ENCODE data around the gene BIRC2.
"Not testable (repeated sequence)": the region's sequence is repeated elsewhere in the genome, so short reads cannot be mapped to it uniquely, and the experiment has no call there.

Gene BIRC2

DNA sequence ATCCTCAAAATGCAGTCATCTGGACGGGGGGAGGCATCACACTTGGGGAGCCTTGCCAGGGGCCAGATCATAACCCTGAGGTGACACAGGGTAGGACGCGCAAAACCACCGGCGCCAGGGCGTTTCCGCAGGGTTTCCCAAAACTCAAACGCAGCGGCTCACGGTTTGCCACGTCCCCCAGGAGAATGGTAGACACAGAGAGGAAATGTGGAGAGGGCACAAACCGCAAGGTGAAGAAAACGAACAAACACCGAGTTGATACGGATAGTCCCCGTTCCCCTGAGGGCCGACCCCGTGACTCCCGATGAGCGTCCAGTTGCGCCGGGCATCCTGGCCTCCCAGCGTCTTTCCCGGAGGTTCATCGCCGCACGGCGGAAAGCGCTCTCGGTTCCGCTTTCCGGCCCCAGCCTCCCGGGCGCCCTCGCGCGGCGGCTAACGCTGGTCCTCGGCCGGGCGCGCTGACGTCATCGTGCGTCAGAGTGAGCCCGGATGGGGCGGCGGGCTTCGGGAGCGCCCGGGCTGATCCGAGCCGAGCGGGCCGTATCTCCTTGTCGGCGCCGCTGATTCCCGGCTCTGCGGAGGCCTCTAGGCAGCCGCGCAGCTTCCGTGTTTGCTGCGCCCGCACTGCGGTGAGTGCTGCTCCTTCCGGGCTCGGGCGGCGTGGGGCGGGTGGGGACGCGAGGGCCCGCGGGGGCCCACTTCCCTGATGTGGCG is at the start of gene BIRC2:
BIRC2 (plus strand) TSS at position 467 of the 714 bp plus-strand sequence. CDS start 2,641 bp downstream, outside the sequence.
- DNase-seq (ENCODE audit: low spot score) = peak; percentile 96

DNA sequence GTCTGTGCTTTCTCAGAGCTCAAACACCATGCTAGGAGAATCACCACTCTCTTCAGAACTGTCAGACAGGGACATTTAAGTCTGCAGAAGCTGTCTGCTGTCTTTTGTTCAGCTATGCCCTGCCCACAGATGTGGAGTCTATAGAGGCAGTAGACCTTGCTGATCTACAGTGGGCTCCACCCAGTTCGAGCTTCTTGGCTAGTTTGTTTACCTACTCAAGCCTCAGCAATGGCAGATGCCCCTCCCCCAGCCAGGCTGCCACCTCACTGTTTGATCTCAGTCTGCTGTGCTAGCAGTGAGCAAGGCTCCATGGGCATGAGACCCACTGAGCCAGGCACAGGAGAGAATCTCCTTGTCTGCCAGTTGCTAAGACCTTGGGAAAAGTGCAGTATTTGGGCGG is 46.2 kb upstream of the BIRC2 start:
- not testable (repeated sequence) for DNase-seq (ENCODE audit: low spot score)

DNA sequence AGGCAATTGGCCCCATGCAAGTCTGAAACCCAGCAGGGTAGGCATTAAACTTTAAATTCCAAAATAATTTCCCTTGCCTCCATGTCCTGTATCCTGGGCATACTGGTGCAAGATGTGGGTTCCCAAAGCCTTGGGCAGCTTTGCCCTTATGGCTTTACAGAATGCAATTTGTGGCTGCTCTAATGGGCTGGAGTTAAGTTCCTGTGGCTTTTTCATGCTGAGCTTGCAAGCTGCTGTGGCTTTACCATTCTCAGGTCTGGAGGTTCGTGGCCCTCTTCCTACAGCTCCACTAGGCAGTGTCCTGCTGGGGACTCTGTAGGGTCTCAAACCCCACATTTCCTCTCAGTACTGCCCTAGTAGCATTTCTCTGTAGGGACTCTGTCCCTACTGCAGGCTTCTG is 44.8 kb upstream of the BIRC2 start:
- DNase-seq (ENCODE audit: low spot score) = no peak

DNA sequence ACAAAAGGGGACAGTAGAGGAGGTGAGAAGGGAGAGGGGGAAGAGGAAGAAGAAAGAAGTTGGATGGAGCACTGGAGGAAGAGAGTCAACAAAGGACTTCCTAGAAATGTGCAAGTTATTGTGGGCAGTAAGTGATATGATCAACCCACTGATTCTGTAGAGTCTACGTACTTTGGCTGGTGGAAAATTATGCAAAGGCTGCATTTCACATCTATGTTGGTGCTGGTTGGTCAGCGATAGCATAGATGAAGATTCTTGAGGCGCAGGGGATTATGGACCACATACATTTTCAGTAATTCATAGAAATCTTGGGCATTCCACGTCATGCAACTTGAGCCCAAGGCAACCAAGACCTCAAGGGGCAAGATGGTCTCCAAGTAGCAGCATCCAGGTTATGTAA is 42.3 kb upstream of the BIRC2 start:
- DNase-seq (ENCODE audit: low spot score) = no peak

DNA sequence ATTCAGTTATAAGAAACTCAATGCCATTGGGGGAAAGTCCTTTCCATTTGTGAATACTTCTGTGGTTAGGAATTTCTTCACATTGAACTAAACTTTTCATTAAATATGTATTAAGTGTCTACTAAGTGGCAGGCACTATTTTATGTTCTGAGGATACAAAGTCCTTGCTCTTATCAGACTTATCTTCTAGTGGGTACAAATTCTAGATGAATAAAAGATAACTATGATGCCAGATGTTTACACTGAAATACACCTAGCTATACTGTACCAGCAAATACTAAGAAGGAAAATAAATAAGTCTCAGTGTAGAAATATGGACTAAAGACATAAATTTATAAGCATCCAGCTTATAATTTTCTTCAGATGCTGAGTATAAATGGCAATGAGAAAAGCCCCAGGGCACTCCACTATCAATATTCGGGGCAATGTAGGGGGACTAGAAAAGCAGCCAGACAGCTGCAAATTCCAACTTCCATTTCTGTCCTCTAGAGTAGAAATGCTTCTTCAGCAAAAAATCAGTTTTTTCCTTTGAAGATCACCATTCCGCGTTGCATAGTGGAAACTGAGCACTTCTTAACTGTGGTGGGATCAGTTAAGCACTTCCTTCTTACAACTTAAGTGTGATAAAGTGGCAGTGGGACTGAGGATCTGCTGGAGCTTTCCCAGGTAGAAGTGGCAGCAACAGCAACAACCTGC is 41.5 kb upstream of the BIRC2 start:
- DNase-seq (ENCODE audit: low spot score) = no peak

DNA sequence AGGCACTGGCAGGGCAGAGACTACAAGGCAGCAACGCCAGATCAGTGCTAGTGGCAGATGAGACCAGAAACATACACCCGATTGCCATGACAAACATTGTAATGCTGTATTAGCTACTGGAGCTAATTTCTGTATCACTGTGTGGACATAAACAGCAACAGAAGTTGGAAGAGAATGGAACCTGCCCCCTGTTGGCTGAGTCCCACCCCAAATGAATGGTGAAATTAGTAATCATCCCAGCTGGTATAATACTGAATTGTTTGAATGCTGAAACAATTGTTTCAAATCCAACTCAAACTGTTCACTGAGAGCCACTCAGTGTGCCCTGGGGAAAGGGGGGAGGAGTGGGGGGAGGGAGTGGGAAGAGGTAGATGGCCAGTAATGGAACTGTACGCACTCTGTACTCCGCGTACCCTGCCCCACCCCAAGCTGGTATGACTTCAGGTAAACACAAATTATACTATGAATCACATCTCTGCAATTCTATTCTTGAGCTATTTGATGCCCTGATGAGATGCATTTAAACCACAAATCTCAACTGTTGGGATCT is 40.9 kb upstream of the BIRC2 start:
- DNase-seq (ENCODE audit: low spot score) = peak; percentile 63

DNA sequence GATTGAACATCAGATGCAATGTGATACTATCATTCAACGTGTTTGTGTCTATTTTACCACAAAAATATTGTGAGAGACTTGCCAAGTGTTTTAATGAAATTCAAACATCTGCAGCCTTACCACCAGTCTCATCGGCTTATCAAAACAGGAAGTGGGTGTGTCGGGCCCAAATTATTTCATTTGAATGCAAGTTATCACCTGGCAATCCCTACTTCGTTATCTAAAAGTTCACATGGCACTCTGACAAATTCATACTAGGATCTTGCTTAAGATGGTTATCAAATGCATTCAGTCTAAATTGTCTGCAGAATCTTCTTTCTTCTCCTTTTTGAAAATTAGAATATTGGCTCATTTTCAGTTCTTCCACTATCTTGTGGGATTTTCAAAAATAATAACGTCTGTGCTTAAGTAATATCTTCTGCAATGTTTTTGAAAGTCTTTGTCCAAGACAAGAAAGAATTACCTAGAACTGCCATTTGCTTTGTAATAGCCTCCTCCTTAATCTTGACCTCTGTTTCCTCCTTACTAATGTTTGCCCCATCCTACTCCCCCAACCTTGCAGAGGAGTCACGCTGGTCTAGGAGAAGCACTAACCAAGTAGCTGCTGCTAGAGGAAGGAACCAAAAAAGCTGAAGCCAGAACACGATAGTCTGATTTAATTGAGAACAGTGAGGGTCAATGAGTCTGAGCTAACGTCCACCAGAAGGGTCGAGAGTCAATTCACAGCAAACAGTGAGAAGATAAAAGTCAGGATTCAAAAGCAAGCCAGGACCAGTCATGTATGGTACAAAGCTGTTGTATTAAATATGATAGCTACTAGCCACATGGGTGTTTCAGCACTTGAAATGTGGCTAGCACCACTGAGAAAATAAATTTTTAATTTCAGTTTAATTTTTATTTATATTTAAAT is 39.9 kb upstream of the BIRC2 start:
- no peak for DNase-seq (ENCODE audit: low spot score)

DNA sequence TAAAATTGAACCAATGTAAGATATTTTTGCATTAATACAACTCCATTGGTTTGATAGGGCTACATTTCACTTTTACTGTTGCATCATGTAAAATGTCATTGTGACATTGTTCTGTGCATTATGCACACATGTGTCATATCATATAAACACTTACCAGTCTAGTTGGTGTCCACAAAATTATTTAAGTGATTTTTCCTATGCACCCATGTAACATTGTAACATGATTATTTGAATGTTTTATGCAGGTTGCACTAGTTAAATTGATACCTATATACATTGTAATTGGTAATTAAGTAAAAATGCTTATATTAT is 39.3 kb upstream of the BIRC2 start:
- no peak for DNase-seq (ENCODE audit: low spot score)

DNA sequence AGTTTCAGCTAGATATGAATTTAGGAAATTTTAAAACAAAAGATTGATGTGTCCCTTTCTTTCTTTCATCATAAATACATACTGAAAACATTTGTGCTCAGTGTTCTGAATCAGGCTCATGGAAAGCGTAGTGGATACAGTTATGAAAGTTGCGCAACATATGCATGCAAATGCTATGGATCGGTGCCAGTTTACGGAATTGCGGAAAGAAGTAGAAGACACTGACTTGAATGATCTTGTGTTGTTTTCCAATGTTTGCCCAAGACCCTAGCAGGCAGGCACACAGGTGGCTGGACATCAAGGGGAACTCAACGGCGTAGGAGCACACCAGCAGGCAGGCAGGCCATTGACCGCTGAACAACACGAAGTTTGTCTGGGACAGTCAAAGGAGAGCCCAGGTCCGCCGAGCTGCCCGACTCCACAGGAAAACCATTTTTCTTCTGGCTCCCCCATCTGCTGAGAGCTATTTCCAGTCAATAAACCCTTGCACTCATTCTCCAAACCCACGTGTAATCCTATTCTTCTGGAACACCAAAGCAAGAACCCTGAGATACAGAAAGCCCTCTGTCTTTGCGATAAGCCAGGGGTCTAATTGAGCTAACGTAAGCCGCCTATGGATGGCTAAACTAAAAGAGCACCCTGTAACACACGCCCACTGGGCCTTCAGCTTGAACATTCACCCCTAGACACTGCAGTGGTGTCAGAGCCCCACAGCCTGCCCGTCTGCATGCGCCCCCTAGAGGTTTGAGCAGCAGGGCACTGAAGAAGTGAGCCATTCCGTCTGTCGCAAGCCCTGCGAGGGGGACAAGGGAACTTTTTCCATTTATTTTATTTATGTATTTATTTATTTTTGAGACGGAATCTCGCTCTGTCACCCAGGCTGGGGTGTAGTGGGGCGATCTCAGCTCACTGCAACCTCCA is 37.1 kb upstream of the BIRC2 start:
- DNase-seq (ENCODE audit: low spot score) = no peak

DNA sequence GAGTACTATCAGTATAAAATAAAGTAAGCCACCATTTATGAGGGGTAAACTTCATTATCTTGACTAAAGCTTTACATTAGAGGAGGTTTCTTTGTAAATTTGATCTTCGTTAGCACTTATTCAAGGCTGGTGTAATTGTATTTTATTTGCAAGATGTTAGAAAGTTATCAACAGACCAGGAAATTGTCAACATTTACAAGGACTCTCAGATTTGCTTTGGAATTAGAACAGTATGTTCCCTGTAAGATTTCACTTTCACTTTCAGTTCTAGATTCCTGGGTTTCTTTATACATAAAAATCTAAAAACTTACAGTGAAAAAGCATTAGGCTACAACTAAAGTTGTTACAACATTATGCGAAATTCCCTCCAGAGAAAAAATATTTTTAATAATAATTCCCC is 34.3 kb upstream of the BIRC2 start:
- peak; percentile 24 for DNase-seq (ENCODE audit: low spot score)

DNA sequence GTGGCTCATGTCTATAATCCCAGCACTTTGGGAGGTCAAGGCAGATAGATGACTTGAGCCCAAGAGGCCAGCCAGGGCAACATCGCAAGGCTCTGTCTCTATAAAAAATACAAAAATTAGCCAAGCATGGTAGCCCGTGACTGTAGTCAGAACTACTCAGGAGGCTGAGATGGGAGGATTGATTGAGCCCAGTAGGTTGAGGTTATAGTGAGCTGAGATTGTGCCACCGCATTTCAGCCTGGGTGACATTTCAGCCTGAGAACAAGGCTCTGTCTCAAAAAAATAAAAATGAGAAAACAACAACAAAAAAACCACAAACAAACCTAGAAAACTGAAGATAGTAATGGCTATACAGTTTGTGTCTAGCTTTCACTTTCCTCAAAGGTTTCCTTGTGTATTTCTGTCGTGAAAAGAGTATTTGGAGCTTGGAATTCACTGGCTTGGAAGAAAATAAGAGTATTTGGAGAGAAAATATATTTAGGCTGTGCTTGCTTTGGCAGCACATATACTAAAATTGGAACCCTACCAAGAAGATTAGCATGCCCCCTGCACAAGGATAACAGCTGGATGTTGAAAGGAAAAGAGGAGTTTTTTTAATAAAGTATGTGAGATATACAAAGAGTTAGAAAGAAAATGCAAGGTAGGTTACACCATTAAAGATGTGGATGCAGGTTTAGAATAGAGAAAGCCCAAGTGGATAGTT is 33.6 kb upstream of the BIRC2 start:
- DNase-seq (ENCODE audit: low spot score) = peak; percentile 24

DNA sequence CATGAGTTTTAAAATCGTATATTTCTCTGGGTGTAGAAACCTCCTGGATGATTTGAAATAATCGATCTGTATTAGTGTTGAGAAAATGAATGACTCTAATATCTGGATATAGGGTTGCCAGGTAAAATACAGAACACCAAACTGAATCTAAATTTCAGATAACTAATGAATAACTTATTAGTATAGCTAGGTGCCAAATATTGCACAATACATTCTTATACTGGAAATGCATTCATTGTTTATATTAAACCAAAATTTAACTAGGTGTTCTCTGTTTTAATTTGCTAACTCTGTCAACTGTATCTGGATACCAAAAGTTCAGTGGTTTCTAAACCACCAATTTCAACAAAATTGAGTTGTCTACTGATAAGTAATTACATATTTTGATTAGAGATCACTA is 32.2 kb upstream of the BIRC2 start:
- DNase-seq (ENCODE audit: low spot score) = no peak

DNA sequence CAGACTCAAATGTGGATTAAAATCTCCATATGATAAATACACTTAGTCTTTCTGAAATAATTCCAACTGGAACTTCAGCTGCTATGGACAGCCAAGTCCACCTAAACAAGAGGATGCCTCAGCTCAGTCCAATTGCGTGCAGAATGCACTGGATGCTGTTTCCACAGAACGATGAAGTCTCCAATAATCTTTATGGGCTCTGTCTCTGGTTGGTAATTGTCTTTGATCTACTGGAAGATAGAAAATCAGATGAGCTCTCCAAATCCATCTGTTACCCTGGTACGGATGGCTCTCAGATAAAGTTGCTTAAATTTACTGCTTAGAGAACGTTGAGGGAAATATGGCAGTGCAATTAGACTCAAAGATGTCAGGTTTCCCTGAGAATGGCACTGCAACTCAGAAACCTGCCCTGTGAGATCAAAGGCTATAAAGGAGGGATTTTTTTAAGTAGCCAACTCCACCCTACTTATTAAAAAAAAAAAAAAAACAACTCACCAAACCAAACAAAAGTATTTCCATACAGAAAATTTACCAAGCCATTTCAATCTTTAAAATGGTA is 30.6 kb upstream of the BIRC2 start:
- DNase-seq (ENCODE audit: low spot score) = no peak

DNA sequence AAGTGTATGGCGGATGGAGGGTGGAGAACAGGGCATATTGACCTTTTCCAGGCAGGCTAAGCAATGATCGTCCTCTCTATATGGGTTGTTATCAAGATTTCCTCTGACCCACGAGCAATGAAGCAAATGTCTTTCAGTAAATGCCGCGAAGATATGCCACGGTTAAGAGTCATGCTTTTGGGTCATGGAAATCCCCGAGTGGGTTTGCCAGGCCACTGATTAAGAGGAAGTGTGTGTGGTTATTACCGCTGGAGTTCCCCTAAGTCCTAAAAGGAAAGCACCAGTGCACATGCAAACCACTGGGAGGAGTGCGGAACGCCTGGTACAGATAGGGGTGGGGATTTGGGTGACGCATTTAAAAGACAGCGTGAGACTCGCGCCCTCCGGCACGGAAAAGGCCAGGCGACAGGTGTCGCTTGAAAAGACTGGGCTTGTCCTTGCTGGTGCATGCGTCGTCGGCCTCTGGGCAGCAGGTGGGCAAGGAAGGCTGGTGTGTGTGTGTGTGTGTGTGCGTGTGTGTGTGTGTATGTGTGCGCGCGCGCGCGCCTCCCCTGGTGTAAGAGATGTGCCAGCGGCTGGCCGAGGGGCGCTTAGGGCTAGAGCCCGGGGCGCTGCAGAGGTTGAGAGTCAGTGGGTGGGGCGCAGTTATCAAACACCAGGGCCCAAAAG is 29.8 kb upstream of the BIRC2 start, which contains the start of gene BIRC3:
BIRC3 (plus strand) TSS at position 386 of the 669 bp plus-strand sequence. CDS start 7,026 bp downstream, outside the sequence.
- DNase-seq (ENCODE audit: low spot score) = peak; percentile 99

DNA sequence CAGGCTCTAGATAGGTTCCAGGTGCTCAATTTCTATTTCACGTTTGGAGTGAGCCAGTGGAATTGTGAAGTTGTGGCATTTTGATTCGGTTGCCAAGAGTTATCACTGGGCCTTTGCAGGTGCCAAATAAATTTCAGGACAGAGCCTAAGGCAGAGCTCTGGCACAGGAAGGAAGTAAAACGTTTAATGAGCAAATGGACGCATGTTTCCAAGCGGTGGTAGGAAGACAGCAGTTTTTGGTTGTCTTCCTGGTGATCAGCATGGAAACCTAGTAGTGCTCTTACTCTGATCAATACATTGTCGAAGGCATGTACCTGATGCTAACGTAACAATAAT is 29.3 kb upstream of the BIRC2 start:
- peak; percentile 52 for DNase-seq (ENCODE audit: low spot score)

DNA sequence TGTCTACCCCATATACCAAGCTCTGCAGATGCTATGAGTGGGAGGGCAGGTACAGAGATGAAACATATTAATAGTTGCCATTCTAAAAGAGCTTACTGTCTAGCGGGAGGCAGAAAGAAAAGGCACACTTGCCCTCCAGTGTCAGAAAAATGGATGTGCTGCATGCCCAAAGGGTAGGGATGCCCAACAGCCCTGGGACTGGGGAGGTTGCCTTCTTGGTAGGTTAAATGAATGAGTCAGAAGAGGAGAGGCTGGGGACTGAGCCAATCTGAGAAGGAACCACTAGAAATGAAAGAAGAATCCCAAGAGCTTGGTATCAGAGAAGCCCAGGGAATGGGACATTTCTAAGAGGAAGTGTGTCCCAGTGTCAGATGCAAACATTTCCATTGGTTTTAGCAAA is 28.5 kb upstream of the BIRC2 start:
- peak; percentile 73 for DNase-seq (ENCODE audit: low spot score)

DNA sequence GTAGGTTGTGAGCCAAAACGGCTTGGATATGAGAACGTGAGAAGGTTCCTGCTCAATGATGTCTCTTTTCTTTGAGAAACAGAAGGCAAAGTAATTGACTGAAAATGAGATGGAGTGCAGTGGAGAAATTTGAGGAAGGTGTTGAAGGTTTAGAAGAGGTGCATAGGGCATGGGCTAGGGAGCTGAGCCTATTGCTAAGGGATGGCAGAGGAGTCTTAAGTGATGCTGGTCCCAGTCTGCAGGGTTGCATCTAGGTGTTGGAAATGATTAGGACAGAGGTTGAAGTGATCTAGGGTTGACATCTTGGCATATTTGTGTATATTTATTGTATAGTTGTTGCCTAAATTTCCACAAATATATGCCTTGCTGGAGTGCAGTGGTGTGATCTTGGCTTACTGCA is 27.5 kb upstream of the BIRC2 start:
- no peak for DNase-seq (ENCODE audit: low spot score)

DNA sequence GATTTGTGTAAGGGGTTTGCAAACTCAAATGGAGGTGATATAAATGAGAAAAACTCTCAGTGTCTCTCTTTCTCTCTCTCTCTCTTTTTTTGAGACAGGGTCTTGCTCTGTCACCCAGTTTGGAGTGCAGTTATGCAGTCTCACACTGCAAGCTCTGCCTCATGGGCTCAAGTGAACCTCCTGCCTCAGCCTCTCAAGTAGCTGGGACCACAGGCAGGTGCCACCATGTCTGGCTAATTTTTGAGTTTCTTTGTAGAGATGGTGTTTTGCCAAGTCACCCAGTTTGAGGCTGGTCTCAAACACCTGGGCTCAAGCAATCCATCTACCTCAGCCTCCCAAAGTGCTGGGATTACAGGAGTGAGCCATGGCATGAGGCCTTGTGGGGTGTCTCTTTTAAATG is 26.8 kb upstream of the BIRC2 start:
- no peak for DNase-seq (ENCODE audit: low spot score)

DNA sequence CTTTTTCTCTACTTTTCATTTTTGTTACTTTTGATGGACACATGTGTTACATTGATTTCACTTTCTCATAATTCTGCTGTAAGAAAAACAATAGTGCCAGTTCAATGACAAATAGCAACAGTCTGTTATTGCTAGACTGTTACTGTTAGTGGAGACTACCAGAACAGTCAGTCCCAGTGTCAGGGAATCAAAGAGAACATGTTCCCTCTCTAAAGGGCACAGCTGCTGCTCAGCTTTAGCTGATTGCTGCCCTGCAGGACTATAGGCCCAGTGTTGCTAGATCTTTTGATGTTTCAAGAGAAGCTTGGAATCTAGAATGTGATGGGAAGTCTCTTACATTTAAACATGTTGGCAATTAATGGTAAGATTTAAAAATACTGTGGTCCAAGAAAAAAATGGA is 26.3 kb upstream of the BIRC2 start:
- DNase-seq (ENCODE audit: low spot score) = no peak

DNA sequence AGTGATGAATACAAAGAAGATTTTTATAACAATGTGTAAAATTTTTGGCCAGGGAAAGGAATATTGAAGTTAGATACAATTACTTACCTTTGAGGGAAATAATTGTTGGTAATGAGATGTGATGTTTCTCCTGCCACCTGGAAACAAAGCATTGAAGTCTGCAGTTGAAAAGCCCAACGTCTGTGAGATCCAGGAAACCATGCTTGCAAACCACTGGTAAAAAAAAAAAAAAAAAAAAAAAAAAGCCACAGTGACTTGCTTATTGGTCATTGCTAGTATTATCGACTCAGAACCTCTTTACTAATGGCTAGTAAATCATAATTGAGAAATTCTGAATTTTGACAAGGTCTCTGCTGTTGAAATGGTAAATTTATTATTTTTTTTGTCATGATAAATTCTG is 24.5 kb upstream of the BIRC2 start:
- DNase-seq (ENCODE audit: low spot score) = peak; percentile 13
